Measurements from ENCODE around the gene CHAMP1.
"Not testable (repeated sequence)": the region's sequence is repeated elsewhere in the genome, so short reads cannot be mapped to it uniquely, and the experiment has no call there.

Gene CHAMP1

GRCh38 chr13:114338959-114339358, 24.7 kb downstream of the CHAMP1 start:
- DNase-seq: no peak

DNA sequence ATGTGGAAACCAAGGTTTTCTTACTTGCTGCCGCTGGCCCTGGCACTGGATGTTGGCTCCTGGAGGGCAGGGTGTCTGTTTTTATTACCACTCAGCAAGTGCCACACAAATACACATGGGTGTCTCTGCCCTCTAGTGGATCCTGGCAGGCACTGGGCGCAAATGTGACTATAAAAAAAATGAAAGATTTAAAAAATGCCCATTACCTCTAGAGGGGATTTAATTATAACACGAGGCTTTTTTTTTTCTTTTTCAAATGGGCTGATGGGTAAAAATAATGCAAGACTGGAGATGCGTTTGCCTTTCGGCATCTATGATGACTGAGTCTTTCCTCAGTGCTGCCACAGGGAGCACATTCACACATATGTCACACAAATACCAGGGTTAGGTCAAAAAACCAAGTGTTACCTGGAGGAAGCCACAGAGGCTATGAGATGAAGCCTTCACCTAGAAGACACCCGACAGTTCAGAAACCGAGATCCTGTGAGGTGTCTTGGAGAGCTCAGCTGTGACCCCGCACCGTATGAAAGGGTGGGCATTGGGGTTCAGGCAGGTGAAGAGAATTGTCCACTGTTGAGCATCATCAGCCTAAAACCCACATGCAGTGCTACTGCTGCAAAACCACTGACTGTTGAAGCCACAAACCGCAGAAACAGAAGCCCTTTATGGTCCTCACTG, 25.7 kb downstream of the CHAMP1 start:
- peak; percentile 71 for DNase-seq

DNA sequence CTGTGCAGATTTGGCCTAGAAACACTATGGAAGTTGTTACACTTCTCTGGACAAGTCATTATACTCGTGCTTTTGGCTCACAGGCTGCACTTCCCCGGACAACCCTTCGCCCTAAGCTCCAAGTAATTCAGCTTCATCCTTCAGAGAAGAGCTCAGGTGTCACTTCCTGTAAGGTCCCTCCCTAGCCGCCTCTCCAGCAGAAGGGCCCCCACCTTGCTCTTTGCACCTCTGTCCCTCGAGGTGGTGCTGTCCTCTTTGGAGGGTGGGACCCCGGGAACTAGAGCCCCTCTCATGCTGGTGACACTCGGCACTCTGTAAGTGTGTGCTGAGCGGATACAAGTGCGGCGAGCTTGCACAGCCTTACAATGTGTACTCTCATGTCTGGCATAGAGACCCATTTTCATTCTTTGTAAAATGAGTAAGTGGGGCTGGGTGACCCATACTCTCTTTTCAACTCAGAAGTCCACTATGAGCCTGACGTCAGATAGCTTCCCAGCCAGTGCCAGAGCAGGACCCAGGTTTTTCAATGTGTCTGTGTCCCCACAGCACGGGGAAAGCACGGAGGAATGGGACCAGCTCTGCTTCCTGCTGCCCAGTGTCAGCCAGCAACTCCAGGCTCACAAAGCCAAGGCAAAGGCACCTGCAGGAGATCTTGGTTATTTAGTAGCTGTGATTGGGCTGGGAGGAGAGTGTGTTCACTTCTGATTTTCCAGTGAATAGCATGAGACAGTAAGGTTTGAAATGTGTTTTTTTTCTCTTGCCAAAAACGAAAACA, 26.9 kb downstream of the CHAMP1 start:
- DNase-seq: no peak

- not testable (repeated sequence) for DNase-seq
Measured at GRCh38 chr13:114347256-114347655, 33.0 kb downstream of the CHAMP1 start.

GRCh38 chr13:114352763-114353162, 38.5 kb downstream of the CHAMP1 start:
- DNase-seq: peak; percentile 36

- DNase-seq: not testable (repeated sequence)
Measured at GRCh38 chr13:114353382-114353781, 39.1 kb downstream of the CHAMP1 start.
